Measurements from ENCODE around the gene TRA2A.

TRA2A gene

DNA sequence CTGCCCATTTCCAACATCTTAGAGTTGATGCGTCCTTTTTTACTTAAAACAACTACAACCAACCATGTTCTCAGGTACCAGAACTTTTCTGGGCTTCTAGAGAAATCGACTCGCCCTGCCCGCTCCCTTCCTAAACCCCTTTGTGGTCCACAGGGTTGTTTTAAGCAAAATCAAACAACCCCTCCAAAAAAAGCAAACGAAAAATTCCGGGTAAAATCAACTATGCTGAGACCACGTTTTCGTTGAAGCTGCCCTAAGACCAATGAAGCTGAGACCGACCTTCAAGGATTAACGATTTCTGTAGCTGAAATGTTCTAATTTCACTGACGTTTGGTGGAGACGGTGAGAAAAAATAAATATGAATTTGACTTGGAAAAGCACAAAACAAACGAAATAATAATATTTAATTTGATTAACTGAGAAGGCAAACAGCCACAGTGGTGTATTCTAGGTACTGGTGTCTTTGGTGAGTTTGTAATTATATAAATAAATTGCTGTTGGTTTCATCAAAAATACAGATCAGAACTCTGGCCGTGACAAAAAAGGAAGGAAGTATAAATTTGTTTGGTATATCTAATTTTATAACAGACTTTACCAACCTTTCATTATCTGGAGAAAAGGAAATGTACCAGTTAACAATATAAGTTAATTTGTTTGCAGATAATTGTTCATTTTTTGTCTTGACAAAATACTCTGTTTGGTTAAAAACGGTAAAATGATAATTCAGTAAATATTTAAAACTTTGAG, 56.8 kb downstream of the TRA2A start:
- H3K4me3 ChIP-seq (ENCODE audit: control insufficient read depth, low read depth, low read length): no peak overlapping the region
- no peak for DNase-seq (ENCODE audit: low read depth)
- no peak for TF ChIP-seq CTCF (IDR thresholded peaks at IDR 0.05; ENCODE audit: control insufficient read depth, insufficient read depth, low read depth, low read length, missing control alignments)

DNA sequence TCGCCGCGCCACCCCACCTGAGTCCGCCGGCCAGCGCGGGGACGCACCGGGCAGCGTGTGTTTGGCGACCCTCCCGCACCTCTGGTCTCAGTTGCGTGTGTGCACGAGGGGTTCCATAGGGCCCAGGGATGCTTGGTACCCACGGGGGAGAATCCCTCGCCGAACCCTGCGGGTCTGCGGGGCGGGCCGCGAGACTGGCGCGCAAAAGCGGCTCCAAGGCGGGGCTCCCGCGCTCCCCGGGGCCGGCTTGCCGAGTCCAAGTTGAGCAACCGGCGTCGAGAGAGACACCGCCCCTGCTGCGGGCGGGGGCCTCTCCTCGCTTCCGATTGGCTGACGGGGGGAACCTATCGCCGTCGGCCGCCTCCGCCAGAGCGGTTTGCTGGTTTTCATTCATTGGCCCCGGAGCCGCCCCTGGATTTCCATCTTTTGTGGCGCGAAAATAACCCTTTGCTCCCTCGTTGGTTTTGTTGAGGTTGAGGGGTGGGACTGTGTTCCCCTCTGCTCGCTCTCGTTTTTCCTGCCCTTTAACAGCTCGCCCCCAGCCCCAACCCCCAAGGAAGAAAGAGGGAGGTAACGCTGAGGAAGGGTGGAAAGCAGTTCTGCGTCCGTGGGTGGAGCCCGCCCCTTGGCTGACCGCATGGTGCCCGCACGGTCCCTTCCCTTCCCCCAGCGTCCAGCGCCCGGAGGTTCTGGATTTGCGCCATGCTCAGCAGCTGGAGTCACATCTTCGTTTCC, 57.5 kb downstream of the TRA2A start:
- peak; percentile 27 for DNase-seq (ENCODE audit: low read depth)
- peak overlapping the region; percentile 49 for H3K4me3 ChIP-seq (ENCODE audit: control insufficient read depth, low read depth, low read length)
- no peak for TF ChIP-seq CTCF (IDR thresholded peaks at IDR 0.05; ENCODE audit: control insufficient read depth, insufficient read depth, low read depth, low read length, missing control alignments)

DNA sequence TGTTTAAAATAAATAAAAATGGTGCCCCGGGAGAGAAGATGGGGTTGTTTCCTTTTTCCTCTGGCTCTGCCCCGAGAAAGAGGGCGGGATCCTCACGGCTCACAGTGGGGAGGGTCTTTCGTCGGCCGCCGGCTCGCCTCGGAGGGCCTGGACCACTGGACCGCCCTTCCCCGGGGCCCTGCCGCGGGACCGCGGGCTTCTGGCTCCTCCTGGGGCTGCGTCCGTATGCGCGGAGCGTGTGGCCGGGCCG, 58.0 kb downstream of the TRA2A start:
- peak overlapping the region; percentile 49 for H3K4me3 ChIP-seq (ENCODE audit: control insufficient read depth, low read depth, low read length)
- no peak for DNase-seq (ENCODE audit: low read depth)
- TF ChIP-seq CTCF (IDR thresholded peaks at IDR 0.05; ENCODE audit: control insufficient read depth, insufficient read depth, low read depth, low read length, missing control alignments): no peak

- no peak overlapping the region; the same call in 1 of the 2 replicates for H3K4me3 ChIP-seq (ENCODE audit: control insufficient read depth, low read depth, low read length)
- DNase-seq (ENCODE audit: low read depth): no peak
- TF ChIP-seq CTCF (IDR thresholded peaks at IDR 0.05; ENCODE audit: control insufficient read depth, insufficient read depth, low read depth, low read length, missing control alignments): no peak
These were observed 58.6 kb downstream of the TRA2A start for GRCh38 chr7:23472956-23473843.

DNA sequence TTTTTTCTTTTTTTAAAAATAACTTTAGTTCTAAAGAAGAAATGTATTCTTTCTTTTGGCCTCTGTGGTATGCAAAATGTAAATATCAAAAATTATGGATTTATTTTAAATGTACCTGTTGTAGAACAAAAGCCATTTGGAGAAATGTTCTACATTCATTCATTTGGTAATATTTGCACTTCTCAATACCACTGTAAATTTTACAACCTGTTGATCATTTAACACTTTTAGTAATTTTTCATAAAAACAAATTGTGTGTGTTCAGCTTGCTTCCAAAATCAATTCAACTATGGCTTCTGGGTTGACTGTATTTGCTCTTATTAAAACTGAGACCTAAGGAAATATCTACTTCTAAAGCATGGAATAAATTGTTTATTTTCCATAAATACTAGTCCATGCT, 59.2 kb downstream of the TRA2A start:
- DNase-seq (ENCODE audit: low read depth): no peak
- no peak for TF ChIP-seq CTCF (IDR thresholded peaks at IDR 0.05; ENCODE audit: control insufficient read depth, insufficient read depth, low read depth, low read length, missing control alignments)
- no peak overlapping the region for H3K4me3 ChIP-seq (ENCODE audit: control insufficient read depth, low read depth, low read length)

DNA sequence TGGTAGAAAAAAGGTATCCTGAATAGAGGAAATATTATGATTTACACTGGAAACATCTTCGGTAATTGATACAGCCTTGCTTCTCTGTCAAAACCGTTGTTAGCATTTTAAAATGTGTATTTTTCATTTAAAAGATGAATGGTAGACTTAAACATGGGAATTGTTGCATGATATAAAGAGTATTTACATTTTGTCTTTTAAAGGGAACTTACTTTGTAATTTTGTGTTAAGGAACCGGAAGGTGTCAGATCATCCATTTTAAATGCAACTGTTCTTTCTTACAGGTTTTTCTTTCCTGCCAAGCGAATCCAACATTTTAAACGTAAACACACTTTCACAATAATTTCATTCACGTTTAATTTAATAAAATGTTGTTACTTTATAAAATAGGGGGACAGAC, 59.7 kb downstream of the TRA2A start:
- no peak for TF ChIP-seq CTCF (IDR thresholded peaks at IDR 0.05; ENCODE audit: control insufficient read depth, insufficient read depth, low read depth, low read length, missing control alignments)
- no peak overlapping the region for H3K4me3 ChIP-seq (ENCODE audit: control insufficient read depth, low read depth, low read length)
- no peak for DNase-seq (ENCODE audit: low read depth)
